Smooth muscle cell (in vitro differentiated cells): ENCODE measurements around the gene RNASE12. TPM values are rescaled to one million over a fixed set of nuclear protein-coding genes. Genes with fewer than 3 reads are reported as not detected.

Experiments used
- DNase-seq: peaks from one replicate; lab custom pipeline; 2025; ENCODE audit not compliant: unreplicated experiment; lab: John Stamatoyannopoulos, UW
- H2AFZ ChIP-seq: fragments of 200-600 bp; sonication (generic); 2 replicates; pipeline ENCODE4 v1.6.0; 2016; ENCODE audit warnings: antibody characterized with exemption, low read depth, mild to moderate bottlenecking
- H3F3A ChIP-seq: fragments of 200-600 bp; sonication (generic); 2 replicates; pipeline ENCODE4 v1.6.0; 2017; ENCODE audit warnings: antibody characterized with exemption, low read depth
- H3K27ac ChIP-seq: fragments of 200-600 bp; sonication (generic); 2 replicates; pipeline ENCODE4 v1.5.1; 2016; ENCODE audit warnings: low read depth, mild to moderate bottlenecking
- H3K27me3 ChIP-seq: fragments of 200-600 bp; sonication (generic); 2 replicates; pipeline ENCODE4 v1.6.1; 2016; ENCODE audit warnings: low read depth, mild to moderate bottlenecking
- H3K36me3 ChIP-seq: fragments of 200-600 bp; sonication (generic); 2 replicates; pipeline ENCODE4 v1.5.1; 2016; ENCODE audit warnings: low read depth
- H3K4me1 ChIP-seq: fragments of 200-600 bp; sonication (generic); 2 replicates; pipeline ENCODE4 v1.5.1; 2016; ENCODE audit warnings: low read depth
- H3K4me2 ChIP-seq: fragments of 200-600 bp; sonication (generic); 2 replicates; pipeline ENCODE4 v1.6.0; 2016; ENCODE audit warnings: mild to moderate bottlenecking
- H3K4me3 ChIP-seq: fragments of 200-600 bp; sonication (generic); 2 replicates; pipeline ENCODE4 v1.5.1; 2016; ENCODE audit warnings: mild to moderate bottlenecking
- H3K79me2 ChIP-seq: fragments of 200-600 bp; sonication (generic); 2 replicates; pipeline ENCODE4 v1.6.0; 2016; ENCODE audit warnings: low read depth, mild to moderate bottlenecking
- H3K9ac ChIP-seq: fragments of 200-600 bp; sonication (generic); 2 replicates; pipeline ENCODE4 v1.6.0; 2016; ENCODE audit warnings: low read depth
- H3K9me3 ChIP-seq: fragments of 200-600 bp; sonication (generic); replicated peaks from 2 replicates; pipeline ENCODE4 v1.5.1; 2016; ENCODE audit warnings: low read depth
- H4K20me1 ChIP-seq: fragments of 200-600 bp; sonication (generic); 2 replicates; pipeline ENCODE4 v1.6.0; 2016; ENCODE audit warnings: low read depth
- CTCF ChIP-seq: fragments of 200-600 bp; sonication (generic); IDR thresholded peaks from 2 replicates; pipeline ENCODE4 v1.5.1; 2017; ENCODE audit warnings: borderline replicate concordance, mild to moderate bottlenecking, antibody characterized with exemption; ENCODE audit not compliant: insufficient read depth, poor library complexity, severe bottlenecking
- WGBS: methylation state at CpG from one replicate; pipeline ENCODE4 v1.1.7; 2016; ENCODE audit warnings: low lambda C conversion rate; 5-methylcytosine and 5-hydroxymethylcytosine counted together
- polyA plus RNA-seq: library from polyadenylated mRNA; unstranded; fragments of >200 nt; fragmentation: Nextera tagmentation; extraction: Ambion mirVana; gene quantifications from 2 replicates; pipeline ENCODE4 v1.2.1, GENCODE V29; 2016
- total RNA-seq: library from RNA; depleted of rRNA; stranded (reverse); fragments of >200 nt; gene quantifications from 2 replicates; pipeline ENCODE4 v1.2.3, GENCODE V29; 2014

The RNASE12 gene
- total and polyA plus RNA-seq, 2 experiments from 2014 or later: not detected

GRCh38 chr14:20609215-20610001 lies 18.2 kb upstream of the RNASE12 start:
- Histone ChIP-seq H3K27ac (no peak overlapping the region), H3K27me3 (no peaks in the 10 kb centered on the region), H3K9me3 (no peaks in the 10 kb centered on the region), H3K4me2 (peak overlapping the region; percentile 87), H4K20me1 (no peaks in the 10 kb centered on the region), H2AFZ (peak overlapping the region; percentile 93), H3F3A (peaks cover 7% of the 10 kb centered on the region), H3K9ac (peak overlapping the region; percentile 24), H3K79me2 (no peaks in the 10 kb centered on the region), H3K4me1 (peaks cover under 1% of the 10 kb centered on the region), H3K36me3 (no peaks in the 10 kb centered on the region), H3K4me3 (peak overlapping the region; percentile 86)
- DNase-seq: peak; percentile 30
- peak; percentile 90 for TF ChIP-seq CTCF
- WGBS: 2% methylated on average over 44 of the region's 44 CpGs

GRCh38 chr14:20608383-20609110 lies 17.4 kb upstream of the RNASE12 start:
- WGBS: 74% methylated on average over 7 of the region's 7 CpGs
- no peak overlapping the region for H2AFZ ChIP-seq
- no peaks in the 10 kb centered on the region for H4K20me1 ChIP-seq
- no peaks in the 10 kb centered on the region for H3K9me3 ChIP-seq
- no peaks in the 10 kb centered on the region for H3K79me2 ChIP-seq
- no peak for DNase-seq
- no peak overlapping the region for H3K27ac ChIP-seq
- no peak for TF ChIP-seq CTCF
- H3K9ac ChIP-seq: no peak overlapping the region
- H3K4me2 ChIP-seq: peak overlapping the region; percentile 24
- H3K4me1 ChIP-seq: no peaks in the 10 kb centered on the region
- no peaks in the 10 kb centered on the region for H3K27me3 ChIP-seq
- no peaks in the 10 kb centered on the region for H3K36me3 ChIP-seq
- H3F3A ChIP-seq: no peaks in the 10 kb centered on the region
- peak overlapping the region; percentile 86 for H3K4me3 ChIP-seq

GRCh38 chr14:20607617-20608016 lies 16.4 kb upstream of the RNASE12 start:
- Histone ChIP-seq H3K79me2 (no peaks in the 10 kb centered on the region), H3K4me3 (no peak overlapping the region), H3K36me3 (no peaks in the 10 kb centered on the region), H3K27ac (no peak overlapping the region), H3K27me3 (no peaks in the 10 kb centered on the region), H3K4me2 (no peak overlapping the region), H3F3A (no peaks in the 10 kb centered on the region), H3K4me1 (no peaks in the 10 kb centered on the region), H3K9ac (no peak overlapping the region), H4K20me1 (no peaks in the 10 kb centered on the region), H3K9me3 (no peaks in the 10 kb centered on the region), H2AFZ (no peak overlapping the region)
- no peak for TF ChIP-seq CTCF
- 85% methylated on average over 5 of the region's 5 CpGs for WGBS
- DNase-seq: no peak

GRCh38 chr14:20606902-20607242 lies 15.7 kb upstream of the RNASE12 start:
- H3K27ac ChIP-seq: no peak overlapping the region
- no peak overlapping the region for H3K4me3 ChIP-seq
- no peaks in the 10 kb centered on the region for H4K20me1 ChIP-seq
- no peaks in the 10 kb centered on the region for H3K9me3 ChIP-seq
- H3K27me3 ChIP-seq: no peaks in the 10 kb centered on the region
- H3K4me1 ChIP-seq: no peaks in the 10 kb centered on the region
- H3K4me2 ChIP-seq: no peak overlapping the region
- TF ChIP-seq CTCF: no peak
- no peaks in the 10 kb centered on the region for H3F3A ChIP-seq
- no peak for DNase-seq
- H3K79me2 ChIP-seq: no peaks in the 10 kb centered on the region
- WGBS: 76% methylated on average over 2 of the region's 2 CpGs
- no peak overlapping the region for H2AFZ ChIP-seq
- no peaks in the 10 kb centered on the region for H3K36me3 ChIP-seq
- H3K9ac ChIP-seq: no peak overlapping the region
